HG03045 (cell line): ENCODE results near the gene ZNF146.
"Not testable (repeated sequence)": the region's sequence is repeated elsewhere in the genome, so short reads cannot be mapped to it uniquely, and the experiment has no call there.

Source experiments
- ATAC-seq: cut with Tn5 transposase; IDR thresholded peaks from one replicate; pipeline ENCODE4 v1.9.1; 2021; ENCODE audit warnings: mild to moderate bottlenecking, moderate library complexity; ENCODE audit not compliant: unreplicated experiment

The ZNF146 gene

GRCh38 chr19:36269295-36269694 lies 54.4 kb downstream of the ZNF146 start:
- ATAC-seq: not testable (repeated sequence)
